ACHN (cell line): Measurements from ENCODE around the gene OSBPL5.

Experiments
- DNase-seq: peaks from one replicate; pipeline ENCODE4 v3.0.0-alpha.2; 2015
- in situ Hi-C: cut with HindIII; loops from 2 replicates; pipeline ENCODE4 v1.10.0; 2017; ENCODE audit warnings: low sequenced_read_pairs, low pct_ligation_motif_present, low pct_unique_long_range_greater_than_20kb

OSBPL5 gene

GRCh38 chr11:3130269-3131071 lies 34.6 kb downstream of the OSBPL5 start:
- no peak for DNase-seq
- in situ Hi-C loops = no loop called here

GRCh38 chr11:3129591-3130268 lies 35.4 kb downstream of the OSBPL5 start:
- DNase-seq = no peak
- in situ Hi-C loops = no loop called here

GRCh38 chr11:3129181-3129590 lies 35.9 kb downstream of the OSBPL5 start:
- DNase-seq = no peak
- in situ Hi-C loops = no loop called here

GRCh38 chr11:3128356-3129180 lies 36.5 kb downstream of the OSBPL5 start:
- in situ Hi-C loops = no loop called here
- DNase-seq = no peak

- DNase-seq = no peak
- in situ Hi-C loops = no loop called here
Measured at GRCh38 chr11:3127706-3128355, 37.3 kb downstream of the OSBPL5 start.

GRCh38 chr11:3126901-3127691 lies 38.0 kb downstream of the OSBPL5 start:
- DNase-seq = no peak
- in situ Hi-C loops = no loop called here

GRCh38 chr11:3126207-3126865 lies 38.8 kb downstream of the OSBPL5 start:
- no peak for DNase-seq
- in situ Hi-C loops = no loop called here

- no peak for DNase-seq
- in situ Hi-C loops = no loop called here
Measured at GRCh38 chr11:3124821-3125220, 40.3 kb downstream of the OSBPL5 start.

- DNase-seq = peak; percentile 85
- in situ Hi-C loops = no loop called here
Measured at GRCh38 chr11:3123761-3124733, 41.1 kb downstream of the OSBPL5 start.

- in situ Hi-C loops = no loop called here
- DNase-seq = no peak
Measured at GRCh38 chr11:3123305-3123704, 41.8 kb downstream of the OSBPL5 start.

GRCh38 chr11:3122775-3123201 lies 42.3 kb downstream of the OSBPL5 start:
- no peak for DNase-seq
- in situ Hi-C loops = no loop called here

GRCh38 chr11:3121931-3122774 lies 43.0 kb downstream of the OSBPL5 start:
- in situ Hi-C loops = no loop called here
- DNase-seq = no peak

GRCh38 chr11:3121416-3121815 lies 43.7 kb downstream of the OSBPL5 start:
- no peak for DNase-seq
- in situ Hi-C loops = no loop called here

- no peak for DNase-seq
- in situ Hi-C loops = no loop called here
Measured at GRCh38 chr11:3120071-3120792, 44.9 kb downstream of the OSBPL5 start.

GRCh38 chr11:3119141-3119821 lies 45.8 kb downstream of the OSBPL5 start:
- in situ Hi-C loops = no loop called here
- no peak for DNase-seq
